HepG2 (cell line): Measurements from ENCODE around the gene TMEM141.
"Not testable (repeated sequence)": the region's sequence is repeated elsewhere in the genome, so short reads cannot be mapped to it uniquely, and the experiment has no call there.

Source experiments
- KDM4B ChIP-seq: sonication (generic); formaldehyde crosslinking; IDR thresholded peaks from 2 replicates; pipeline ENCODE4 v1.4.0; 2020; ENCODE audit warnings: missing genetic modification reagents
- SP2 ChIP-seq: sonication (generic); formaldehyde crosslinking; IDR thresholded peaks from 2 replicates; pipeline ENCODE4 v1.5.1; 2020; ENCODE audit warnings: mild to moderate bottlenecking, missing genetic modification reagents
- TF ChIP-seq, protein P1 (sequence below): IDR thresholded peaks from 2 replicates; pipeline ENCODE4 v1.6.1; 2016; ENCODE audit warnings: low read depth, control low read depth

DNA sequence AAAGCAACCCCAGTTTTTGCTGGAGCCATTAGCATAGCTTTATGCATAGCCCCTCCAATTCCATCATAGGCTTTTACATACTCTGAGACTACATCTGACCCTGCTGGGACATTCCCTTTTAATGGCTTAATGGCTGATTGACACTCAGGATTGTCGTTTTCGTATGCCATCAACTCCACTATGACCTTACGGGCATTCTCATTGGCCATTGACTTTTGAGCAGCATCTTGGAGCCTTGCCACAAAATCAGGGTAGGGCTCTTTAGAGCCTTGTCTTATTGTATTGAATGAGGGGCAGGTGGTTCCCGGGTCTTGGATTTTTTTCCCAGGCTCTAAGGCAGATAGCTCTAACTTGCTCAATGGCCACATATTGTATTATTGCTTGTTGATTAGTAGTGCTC, 4.2 kb upstream of the TMEM141 start:
- TF ChIP-seq, protein P1, sequence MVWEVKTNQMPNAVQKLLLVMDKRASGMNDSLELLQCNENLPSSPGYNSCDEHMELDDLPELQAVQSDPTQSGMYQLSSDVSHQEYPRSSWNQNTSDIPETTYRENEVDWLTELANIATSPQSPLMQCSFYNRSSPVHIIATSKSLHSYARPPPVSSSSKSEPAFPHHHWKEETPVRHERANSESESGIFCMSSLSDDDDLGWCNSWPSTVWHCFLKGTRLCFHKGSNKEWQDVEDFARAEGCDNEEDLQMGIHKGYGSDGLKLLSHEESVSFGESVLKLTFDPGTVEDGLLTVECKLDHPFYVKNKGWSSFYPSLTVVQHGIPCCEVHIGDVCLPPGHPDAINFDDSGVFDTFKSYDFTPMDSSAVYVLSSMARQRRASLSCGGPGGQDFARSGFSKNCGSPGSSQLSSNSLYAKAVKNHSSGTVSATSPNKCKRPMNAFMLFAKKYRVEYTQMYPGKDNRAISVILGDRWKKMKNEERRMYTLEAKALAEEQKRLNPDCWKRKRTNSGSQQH (CRISPR knock-in tag) = not testable (repeated sequence)
- TF ChIP-seq SP2, KDM4B: not testable (repeated sequence)
